Stimulated activated CD8-positive, alpha-beta memory T cell treated with anti-CD3 and anti-CD28 coated beads, Interleukin-7, amount 100 ng/mL, for 4 hours (primary cell): ENCODE measurements around the gene ZFYVE26.
A peak's percentile ranks its signal among the peaks of the same experiment; 100 is the strongest.
"Not testable (repeated sequence)": the region's sequence is repeated elsewhere in the genome, so short reads cannot be mapped to it uniquely, and the experiment has no call there.

ENCODE experiments used
- DNase-seq, 2 donors: peaks; one replicate each; pipeline ENCODE4 v3.0.0-alpha.2; 2020; ENCODE audit warnings: low read depth in 2 of 2

The ZFYVE26 gene

DNA sequence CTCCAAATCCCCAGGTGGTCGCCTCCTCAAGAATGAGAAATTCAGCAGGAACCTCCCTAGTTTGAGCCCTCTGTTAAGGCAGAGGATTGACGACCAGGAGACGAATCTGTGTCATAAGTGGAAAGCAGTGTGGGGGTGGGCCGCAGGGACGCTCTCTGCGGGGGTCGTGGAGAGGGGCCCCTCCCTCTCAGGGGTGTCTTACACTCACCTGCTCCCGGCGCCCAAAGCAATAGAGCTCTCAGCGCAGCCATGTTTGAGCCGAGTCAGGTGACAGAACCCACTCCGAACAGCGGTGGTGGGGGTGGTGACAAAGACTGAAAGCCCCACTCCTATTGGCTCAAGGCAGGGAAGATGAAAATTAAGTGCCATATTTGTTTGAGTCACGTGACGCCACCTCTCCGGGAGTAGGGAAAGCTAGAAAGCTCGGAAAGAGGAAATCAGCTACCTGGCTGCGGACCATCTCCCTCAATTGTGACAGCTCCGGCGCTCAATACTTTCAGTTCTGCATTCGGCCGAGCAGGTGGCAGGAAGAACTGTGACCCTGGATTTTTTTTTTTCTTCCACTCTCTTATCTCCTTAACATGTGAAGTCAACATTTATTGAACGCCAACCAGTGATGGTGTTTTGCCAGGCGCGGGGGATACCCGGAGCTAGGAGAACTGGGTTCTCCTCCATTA, at the start of gene ZFYVE26:
Gene ZFYVE26, minus strand, starts transcription at position 265 of the 677 bp plus-strand sequence. CDS start 627 bp downstream, outside the sequence.
- DNase-seq: peak; percentile 82 to 86

DNA sequence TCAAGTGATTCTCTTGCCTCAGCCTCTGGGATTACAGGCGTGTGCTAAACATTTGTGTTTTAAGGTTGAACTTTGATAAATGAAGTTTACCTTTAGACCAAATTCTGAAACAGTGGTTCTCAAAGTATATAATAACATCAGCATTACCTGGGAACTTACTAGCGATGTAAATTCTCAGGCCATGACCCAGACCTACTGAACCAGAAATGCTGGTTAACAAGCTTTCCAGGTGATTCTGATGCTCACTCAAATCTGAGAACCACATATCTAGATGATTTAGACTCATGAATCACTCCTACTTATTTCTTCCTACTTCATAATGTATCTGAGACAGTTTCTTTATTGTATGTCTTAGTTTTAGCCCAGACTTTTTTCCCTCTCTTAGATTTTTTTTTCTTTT, 46.8 kb upstream of the ZFYVE26 start:
- DNase-seq: no peak

DNA sequence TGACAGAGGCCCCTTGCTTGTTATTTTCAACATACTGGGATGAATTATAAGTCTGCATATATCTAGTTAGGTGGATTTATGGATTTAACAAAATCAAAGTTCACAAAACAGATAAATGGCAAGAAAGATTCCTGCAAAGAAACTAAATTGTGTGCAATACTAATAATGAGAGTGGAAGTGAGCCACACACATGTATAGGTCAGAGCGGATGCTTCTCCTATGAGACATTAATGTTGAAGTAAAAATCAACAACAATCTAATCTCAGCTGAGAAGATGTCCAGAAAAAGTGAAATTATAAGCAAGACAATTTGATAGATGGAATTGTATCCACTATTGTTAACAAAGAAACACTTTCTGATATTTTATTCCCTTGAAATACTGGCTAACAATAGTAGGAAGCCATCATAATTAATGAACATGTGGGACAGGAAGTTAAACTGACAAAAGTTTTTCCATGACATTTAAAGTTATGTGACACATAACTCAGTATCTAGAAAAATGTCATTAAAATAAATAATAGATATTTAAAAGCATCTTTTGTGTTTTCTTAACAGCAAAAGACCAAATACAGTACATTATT, 42.9 kb upstream of the ZFYVE26 start:
- DNase-seq: no peak

DNA sequence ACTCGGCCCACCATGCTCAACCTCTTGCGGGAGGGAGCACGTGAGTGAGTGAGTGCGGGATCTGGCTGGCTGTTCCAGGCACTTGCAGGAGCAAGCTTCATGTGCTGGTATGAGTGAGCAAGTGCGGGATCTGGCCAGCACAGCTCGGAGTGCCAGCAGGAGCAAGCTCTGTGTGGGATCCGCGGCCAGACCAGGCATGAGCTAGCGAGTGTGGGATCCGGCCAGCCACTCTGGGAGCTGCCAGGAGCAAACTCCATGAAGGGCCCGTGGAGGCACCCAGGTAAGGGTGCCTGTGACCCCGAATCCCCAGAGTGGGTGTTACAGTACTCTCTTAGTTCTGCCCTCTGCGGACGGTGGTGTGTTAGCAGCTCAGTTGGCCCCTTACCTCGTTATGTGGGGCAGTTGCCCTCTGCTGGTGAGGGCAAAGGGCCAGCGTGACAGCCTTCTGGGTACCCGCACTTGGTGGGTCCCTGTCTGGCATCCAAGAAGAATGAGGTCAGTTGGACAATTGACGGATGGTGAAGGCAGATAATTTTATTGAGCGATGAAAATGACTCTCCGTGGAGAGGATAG, 41.5 kb upstream of the ZFYVE26 start:
- DNase-seq: no peak

DNA sequence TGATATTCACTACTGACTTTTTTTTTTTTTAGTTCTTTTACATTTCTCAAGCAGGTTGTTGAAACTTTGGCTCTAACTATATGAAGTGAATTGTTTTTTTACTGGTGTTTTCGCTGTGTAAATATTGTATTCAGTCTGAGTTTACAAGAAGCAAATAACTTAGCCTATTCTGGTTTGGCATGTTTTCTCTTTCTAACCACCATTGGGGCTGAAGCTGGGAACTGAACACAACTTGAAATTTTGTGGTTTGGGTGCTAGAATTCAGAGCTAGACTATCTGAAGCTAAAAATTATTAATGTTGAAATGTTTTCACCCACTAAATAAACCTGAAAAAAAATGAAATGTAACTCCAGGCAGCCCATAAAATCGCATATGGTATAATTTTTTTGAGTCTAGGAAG, 40.4 kb upstream of the ZFYVE26 start:
- no peak for DNase-seq

DNA sequence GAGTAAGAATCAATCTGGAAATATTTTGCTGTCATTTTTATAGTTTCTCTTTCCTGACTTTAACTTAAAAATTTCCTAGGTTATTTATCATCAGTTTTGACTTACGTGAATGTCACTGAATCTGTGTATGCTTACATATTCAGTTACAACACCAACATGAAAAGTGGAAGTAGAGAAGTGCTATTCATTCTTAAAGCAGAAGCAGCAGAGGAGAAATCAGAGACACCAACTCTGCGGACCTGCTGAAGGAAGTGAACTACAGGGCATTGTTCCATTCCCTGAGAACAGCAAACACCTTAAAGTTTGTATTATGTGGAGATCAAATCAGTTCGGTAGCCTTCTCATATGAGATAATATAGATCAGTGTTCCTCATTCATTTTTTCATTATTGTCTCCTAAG, 37.3 kb upstream of the ZFYVE26 start:
- no peak for DNase-seq

DNA sequence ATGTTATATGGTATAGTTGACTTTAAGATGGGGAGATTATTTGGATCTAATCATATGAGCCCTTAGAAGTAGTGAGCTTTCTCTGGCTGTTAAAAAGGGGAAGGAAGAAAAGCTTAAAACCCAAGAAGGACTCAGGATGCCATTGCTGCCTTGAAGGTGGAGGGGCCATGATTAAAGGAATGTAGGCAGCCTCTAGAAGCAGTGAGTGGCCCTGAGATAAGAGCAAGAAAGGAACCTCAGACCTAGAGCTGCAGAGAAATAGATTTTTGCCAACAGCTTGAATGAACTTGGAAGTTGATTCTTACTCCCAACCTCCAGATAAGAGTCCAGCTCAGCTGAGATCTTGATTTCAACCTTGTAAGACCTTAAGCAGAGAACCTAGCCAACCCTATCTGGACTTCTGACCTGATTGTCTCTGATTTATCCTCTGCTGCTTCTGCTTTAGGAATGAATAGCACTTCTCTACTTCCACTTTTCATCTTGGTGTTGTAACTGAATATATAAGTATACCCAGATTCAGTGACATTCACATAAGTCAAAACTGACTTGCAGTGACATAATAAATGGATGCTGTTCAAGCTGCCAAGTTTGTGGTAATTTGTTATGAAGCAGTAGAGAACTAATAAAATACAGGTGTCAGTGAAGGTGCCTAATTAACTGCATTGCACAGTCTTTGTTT, 36.7 kb upstream of the ZFYVE26 start:
- no peak for DNase-seq

DNA sequence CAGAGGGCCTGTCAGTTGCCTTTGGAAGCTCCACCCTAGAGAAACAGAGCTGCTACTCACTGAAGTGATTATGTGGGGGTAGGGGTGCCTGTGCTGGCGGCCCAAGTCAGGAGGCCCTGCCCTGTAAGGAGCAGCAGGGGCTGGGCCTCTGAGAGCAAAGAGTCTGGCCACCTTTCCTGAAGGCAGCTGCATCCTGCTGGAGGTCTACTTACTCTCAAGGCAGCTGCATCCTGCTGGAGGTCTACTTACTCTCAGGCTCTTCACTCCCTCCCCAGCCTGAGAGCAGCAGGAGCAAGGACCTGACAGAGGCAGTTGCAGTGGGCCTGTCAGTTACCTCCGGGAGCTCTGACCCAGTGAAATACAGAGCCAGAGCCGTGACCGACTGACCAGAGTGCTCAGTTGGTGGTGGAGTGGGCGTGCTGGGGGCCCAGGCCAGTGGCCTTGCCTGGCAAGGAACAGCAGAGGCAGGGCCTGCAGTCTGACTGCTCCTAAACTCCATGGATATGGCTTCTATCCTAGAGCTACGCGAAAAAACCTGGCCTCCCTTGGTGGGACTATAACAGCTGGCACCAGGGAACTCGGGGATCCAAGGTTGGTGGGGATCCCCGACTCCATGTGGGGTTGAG, 35.5 kb upstream of the ZFYVE26 start:
- no peak for DNase-seq

DNA sequence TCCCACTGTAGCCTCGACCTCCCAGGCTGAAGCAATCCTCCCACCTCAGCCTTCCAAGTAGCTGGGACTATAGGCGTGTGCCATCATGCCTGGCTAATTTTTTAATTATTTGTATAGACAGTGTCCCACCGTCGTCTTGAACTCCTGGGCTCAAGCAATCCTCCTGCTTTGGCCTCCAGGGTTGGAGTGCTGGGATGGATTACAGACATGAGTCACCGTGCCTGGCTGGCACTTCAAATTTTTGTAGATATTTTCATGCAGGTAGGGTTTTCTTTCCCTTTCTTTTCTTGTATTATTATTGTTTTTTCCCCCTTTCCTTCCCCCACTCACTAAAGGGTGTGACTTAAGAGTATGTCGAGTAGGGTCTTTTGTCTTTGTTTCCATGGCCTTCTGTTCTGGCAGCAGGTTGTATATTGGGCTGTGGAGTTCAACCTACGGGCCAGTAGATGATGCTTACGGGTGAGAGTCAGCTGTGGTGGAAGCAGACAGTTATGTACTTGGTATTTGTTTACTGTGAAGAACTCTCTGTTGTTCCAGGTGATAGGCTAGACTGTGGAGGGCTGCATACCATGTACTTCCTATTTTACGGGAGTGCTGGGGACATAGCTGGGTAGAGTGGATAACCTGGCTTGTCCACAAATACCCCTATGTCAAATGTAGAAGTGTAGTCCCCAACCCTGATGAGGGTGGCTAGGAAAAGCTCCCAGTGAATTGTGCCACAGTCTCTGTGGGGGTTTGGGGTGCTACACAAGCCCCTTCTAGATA, 33.9 kb upstream of the ZFYVE26 start:
- DNase-seq: no peak

DNA sequence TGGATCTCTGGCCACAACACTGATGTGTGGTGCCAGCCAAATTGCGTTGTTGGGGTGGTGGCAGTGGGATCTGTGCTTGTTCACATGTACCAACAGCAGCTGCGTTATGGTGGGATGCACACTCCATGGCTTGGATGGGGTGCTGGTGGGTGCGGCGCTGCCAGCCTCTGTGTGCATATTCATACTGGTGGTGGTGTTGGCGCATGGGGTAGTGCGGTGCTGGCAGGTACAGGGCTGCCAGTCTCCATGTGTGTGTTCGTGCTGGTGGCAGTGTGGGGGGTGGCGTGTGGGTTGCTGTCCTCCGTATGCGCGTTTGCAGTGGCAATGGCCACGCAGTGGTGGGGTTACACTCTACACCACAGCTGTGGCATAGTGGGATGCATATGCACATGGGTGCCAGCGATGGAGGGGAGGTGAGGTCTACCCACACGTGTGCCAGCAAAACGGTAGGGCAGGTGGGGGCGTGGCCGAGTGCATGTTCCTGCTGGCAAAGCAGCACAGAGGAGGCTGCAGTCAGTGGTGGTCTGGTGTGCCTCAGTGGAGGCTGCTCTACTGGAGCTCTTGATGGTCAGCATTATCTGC, 29.7 kb upstream of the ZFYVE26 start:
- no peak for DNase-seq

DNA sequence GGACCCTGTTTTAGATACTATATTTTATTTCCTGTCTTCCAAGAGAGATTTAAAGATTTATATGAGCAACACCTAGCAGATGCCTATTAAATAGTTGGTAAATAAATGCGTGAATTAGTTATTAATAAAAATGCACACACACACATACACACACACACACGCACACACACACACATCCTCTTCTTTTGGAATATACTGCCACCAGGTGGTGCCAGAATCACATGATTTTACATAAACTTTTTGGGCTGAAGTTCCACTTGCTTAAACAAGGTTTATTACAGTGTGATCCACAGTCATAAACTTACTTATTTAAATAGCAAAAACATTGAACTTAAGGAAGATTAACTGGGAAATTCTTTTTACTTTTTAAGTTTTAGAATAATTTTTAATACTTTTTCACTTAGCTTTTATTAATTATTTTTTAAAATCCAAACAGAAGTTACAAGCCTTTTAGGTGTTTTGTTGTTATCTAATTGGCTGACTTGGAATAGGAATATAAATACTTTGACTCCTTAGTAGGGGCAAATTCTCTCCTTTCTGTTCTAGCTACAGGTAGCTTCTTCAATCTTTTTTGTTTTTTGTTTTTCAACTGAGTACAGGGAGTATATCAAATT, 20.7 kb upstream of the ZFYVE26 start:
- peak in 1 of 2 donors; percentile 11 for DNase-seq

DNA sequence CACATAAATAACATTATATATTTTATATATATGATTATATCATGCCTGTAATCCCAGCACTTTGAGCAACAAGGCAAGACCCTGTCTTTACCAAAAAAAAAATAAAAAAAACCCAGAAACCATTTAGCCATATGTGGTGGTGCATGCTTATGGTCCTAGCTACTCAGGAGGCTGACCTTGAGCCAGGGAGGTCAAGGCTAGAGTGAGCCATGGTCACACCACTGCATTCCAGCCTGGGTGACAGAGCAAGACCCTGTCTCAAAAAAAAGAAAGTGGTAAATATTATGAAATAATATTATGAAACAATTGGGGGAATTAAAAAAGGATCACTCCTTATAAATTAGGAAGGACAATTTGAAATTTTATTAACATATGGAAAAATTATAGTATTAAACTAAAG, 19.2 kb upstream of the ZFYVE26 start:
- no peak for DNase-seq

DNA sequence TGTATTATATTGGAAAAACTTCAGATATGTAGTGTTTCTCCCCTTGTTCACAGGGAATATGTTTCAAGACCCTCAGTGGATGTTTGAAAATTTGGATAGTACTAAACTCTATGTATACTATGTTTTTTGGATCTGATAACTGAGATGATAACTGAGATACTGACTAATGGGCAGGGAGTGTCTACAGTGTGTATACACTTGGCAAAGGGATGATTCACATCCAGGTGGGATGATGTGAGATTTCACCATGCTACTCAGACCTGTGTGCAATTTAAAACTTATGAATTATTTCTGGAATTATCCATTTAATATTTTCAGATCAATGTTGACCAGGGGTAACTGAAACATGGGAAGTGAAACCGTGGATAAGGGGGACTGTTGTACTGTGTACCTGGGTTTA, 17.0 kb upstream of the ZFYVE26 start:
- no peak for DNase-seq

DNA sequence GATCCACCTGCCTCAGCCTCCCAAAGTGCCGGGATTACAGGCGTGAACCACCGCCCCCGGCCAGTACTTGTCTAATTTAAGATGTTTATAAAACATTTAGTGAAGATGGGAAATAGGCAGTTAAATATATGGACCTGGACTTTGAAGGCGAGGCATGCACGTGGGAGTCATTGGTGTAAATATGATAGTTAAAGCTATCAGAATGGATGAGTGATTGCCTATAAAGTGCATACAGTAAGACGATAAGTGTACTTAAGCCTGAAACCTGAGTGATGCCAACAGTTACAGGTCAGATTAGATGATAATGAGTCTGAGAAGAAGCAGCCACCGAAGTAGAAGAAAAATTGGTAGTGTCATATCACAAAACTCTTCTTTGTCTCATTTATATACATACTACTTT, 14.7 kb upstream of the ZFYVE26 start:
- DNase-seq: no peak

DNA sequence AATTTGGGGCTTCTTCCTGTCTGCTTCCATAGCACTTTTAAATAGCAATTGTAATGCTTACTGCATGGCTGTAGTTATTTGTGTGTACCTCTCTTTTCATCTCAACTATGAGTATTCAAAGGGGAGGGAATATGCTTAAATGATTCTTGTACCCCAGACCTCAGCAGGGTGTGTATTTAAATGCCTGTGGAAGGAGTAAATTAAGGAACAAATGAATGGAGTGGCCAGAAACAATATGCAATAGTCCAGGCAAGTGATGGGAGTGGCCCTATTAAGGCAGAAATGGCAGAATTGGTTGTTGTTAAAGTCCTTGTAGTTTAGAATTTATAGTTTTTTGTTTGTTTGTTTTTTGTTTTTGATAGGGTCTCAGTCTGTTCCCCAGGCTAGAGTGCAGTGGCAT, 4.7 kb upstream of the ZFYVE26 start:
- DNase-seq: no peak

DNA sequence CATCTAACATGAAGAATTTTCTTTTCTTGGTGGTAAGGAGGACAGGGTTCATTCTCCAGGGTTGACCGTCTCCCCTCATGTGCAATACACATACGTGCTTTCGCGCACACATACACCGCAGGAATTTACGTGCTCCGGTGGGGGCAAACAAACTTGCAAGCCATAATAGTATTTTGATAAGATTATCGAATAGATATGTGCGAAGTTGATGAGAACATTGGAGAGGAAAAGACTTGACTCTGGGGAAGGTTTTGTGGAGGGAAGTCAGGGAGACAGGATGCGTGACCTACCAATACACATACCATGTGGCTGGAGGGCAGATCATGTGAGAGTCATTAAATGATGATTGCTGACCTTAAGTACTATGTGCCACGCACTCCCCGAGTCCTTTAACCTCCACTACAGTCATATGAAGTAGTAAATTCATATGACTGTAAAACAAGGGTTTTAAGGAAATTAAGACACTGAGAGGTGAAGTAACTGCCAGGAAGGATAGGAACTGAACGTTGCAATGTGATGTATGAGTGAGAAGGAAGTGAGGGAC, 4.1 kb upstream of the ZFYVE26 start:
- DNase-seq: no peak

DNA sequence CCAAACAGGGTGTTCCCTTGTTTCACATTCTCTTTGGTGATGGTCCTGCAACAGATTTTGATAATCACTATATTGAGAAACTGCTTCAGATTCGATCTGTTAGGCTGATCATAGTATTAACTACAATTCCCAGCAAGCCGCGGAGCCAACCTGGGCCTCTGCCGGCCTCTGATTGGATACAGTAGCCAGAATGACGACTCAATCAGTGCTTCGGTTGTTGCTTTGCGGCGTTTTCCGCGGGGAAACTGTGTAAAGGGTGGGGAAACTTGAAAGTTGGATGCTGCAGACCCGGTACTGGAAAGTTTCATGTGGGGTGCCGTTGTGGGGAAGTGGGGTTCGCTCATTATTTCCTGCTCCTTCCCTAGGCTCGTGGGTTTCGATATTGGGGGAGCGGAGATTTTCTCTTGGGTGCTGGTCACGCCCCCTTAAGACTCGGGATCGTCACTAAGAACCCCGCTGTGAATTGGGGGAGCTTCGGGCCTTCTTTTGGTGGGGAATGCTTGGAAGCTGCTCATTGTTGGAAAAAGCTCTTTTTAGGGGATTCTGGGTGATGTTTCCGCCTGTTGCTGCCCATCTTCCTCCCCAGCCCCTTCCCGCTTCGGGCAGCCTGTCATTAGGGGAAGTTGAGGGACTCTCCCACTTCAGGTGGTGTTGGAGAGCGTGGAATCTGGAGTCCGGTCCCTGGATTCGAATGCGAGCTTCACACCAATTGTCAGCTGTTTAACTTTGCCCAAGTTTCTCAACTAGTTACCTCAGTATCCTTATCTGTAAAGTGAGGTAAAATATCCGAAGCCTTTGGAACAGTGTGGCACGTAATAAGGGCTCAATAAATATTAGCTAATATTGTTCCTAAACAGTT, 3.4 kb upstream of the ZFYVE26 start, which contains the start of gene RAD51B:
Gene RAD51B, plus strand, starts transcription at position 217 of the 859 bp plus-strand sequence.
- DNase-seq: peak; percentile 72 to 78

DNA sequence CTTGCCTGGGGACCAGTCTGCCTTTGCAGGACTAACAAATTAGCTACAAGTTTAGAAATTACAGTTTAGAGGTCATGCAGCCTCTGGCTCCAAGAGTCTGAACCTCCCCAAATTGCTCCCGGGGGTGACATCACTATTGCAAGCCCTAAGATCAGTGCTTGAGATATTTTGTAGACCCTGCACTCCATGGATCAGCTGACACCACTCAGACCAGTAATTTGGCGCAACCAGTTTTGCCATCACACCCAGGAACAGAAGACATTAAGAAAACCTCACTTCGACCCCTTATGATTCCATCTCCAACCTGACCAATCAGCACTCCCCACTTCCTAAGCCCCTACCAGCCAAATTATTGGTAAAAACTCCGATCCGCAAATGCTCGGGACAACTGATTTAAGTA, 2.1 kb upstream of the ZFYVE26 start:
- not testable (repeated sequence) for DNase-seq

DNA sequence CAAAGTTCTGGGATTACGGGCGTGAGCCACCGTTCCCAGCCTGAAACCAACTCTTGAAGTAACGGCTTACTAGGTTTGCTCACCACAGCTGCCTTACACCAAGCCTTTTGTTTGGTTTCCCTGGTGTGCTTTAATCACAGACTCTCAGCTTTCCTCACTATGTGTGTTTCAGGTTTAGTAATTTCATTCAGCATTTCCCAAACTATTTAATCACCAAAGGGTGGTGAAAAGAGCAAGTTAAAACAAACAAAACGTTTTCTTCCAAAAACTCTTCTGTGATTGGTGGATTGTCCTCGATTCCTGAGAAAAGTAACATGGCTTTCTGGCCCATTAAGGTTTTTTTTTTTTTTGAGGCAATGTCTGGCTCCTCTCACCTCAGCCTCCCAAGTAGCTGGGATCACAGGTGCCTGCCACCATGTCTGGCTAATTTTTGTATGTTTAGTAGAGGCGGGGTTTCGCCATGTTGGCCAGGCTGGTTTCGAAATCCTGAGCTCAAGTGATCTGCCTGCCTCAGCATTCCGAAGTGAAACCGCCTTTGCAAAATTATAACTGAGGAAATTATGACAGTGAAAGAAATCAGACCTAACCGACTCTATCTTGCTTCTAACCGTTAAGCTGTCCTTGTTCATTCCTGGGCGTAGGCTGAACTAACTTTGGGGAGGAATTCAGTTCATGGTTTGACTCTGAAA, 1.5 kb upstream of the ZFYVE26 start:
- no peak for DNase-seq
